Sciatic nerve (tissue), 2 donors: ENCODE measurements around the gene CA10. TPM values are rescaled to one million over a fixed set of nuclear protein-coding genes. Genes with fewer than 3 reads are reported as not detected.

Source experiments
- ATAC-seq: fragments of 200-7000 bp; cut with Tn5 transposase; one replicate; pipeline ENCODE4 v1.9.1; 2020; ENCODE audit warnings: mild to moderate bottlenecking, moderate library complexity
- DNase-seq: peaks from one replicate; pipeline ENCODE4 v3.0.0-alpha.2; 2020; ENCODE audit warnings: low spot score
- intact Hi-C: fragments of 100-400 bp; cut with DNase I; formaldehyde crosslinking; loops from one replicate; pipeline ENCODE4 v1.14.2; 2022
- total RNA-seq: library from RNA; stranded (reverse); fragmentation: NEBNext Ultra II Directional; extraction: Animal tissue kit (Norgen Biotek cat#: 25700); gene quantifications from one replicate; pipeline ENCODE4 v1.2.1, GENCODE V29; 2021
- donor health status: DM: no; HTN: no; CAD: no.
- donor health status: DM: no; HTN: no; CAD: no.

CA10 gene
- total RNA-seq, 1 donor from 2014 or later = not detected

DNA sequence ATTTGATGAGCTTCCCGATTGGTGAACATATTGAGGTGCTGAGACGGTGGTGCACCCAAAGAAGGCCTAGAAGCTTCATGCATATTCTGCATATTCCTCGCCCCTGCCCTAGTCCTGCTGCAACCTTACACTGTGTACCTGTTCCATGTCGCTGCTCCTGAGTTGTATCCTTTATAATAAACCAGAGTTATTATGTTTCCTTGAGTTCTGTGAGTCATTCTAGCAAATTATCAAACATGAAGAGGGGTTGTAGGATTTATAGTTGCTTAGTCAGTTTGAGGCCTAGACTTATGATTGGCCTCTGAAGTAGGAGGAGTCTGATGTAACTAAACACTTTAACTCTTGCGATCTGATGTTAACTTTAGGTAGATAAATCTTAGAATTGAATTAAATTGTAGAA lies 436.8 kb downstream of the CA10 start:
- intact Hi-C loops = no loop called here
- ATAC-seq (no peak), DNase-seq (no peak)

DNA sequence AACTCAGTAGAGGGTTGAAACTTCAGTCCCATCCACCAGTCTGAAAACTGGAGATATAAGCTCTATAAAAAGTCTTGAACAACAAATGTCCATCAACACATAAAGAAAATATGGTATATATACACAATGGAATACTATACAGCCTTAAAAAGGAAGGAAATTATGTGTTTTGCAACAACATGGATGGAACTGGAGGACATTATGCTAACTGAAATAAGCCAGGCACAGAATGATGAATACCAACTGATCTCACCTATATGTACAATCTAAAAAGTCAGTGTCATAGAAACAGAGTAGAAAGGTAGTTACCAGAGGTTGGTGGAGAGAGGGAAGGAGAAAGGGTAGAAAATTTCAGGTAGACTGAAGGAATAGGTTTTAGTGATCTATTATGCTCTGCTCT lies 438.1 kb downstream of the CA10 start:
- ATAC-seq = no peak
- intact Hi-C loops = no loop called here
- DNase-seq = no peak

DNA sequence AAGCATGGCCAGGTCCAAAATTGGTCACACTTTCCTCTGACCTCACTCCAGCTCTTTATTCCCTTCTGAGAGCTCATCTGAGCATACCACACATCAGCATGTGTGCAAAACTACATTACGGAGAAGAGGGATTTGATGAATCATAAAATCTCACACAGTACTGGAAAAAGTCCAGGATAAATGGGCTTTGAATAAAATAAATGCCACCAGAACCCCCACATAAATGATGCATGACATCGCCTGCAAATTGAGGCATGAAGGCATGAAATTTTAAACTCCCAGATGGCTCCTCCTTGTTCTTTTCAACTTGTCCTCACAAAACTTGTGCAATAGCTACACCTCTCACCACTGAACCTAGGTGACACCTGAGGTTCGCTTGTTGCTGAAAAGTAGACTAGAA lies 439.5 kb downstream of the CA10 start:
- ATAC-seq (no peak), DNase-seq (no peak)
- intact Hi-C loops = no loop called here

DNA sequence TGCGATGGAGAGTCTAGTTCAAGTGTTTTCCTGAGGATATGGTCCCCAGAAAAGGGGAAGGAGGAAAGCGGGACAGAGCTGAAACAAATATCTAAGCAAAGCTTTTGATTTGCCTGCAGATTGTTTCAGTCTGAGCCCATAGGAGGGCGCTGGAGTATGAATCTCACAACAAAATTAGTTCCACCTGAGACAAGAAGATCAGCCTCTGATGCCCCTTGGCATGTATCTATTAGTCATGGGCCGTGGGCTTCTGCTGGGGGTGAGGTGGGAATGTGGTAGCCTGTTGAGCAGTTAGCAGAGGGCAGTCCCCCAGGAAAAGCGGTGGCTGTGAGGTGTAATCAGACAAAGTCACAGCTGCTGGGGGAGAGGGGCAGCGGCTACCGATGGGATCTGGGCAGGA lies 446.9 kb downstream of the CA10 start:
- intact Hi-C loops = no loop called here
- DNase-seq (no peak), ATAC-seq (no peak)

DNA sequence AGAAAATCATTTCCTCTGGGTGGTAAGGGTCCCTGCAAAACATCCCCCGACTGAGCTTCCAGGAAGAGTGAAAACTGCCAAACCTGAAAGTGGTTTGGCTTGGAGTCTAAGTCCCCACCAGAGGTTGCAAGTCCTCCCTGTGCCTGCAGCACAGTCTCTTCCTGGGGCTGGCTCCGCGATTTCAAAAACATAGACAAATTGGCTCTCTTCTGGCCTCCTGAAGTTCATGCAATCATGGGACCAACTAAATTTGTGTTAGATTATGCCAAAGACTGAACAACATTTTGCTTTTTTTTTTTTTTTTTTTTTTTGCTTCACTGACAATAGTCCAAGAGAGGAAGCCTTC lies 447.9 kb downstream of the CA10 start:
- intact Hi-C loops = no loop called here
- ATAC-seq (peak; percentile 90), DNase-seq (no peak)

DNA sequence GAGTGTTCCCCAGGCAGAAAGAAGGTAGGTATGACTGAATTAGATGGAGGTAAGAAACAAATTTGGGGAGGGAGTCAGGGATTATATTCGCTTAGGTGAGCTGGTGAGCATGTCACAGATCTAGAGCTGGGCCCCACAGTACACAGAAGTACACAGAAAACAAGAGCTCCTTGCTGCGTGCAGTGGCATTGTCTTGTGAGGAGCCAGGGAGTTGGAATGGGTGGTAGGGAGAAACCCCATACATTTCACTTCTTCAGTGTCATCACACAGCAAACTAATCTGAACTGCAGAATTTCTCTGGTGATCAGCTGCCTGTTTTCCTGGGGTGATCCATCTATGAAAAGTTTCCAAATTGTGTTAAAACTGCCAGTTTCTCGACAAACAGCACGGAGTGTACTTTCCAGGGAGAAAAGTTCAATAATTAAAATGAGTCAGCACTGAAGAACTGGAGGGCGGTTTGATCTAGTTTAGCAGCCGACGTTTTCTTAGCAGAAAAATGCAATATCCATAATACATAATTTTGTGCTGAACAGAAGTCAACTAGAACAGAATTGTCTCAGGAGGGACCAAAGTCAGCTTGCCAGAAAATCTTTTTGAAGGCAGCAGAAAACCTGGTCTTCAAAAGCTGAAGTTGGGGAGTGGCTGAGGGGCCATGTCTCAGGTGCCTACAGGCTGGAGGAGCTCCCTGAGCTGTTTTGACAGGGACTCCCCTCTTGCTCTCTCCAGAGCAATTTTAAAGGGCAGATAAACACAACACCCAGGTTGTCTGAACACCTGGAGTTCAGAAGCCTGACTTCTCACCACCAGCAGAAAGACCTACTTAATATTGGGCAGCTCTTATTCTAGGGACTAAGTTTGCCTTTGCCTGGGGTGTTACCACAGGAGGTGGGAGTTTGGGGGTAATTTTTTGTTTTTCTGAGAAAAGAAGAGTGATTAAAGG lies 448.6 kb downstream of the CA10 start:
- ATAC-seq = peak; percentile 95
- intact Hi-C loops = no loop called here
- DNase-seq = no peak

DNA sequence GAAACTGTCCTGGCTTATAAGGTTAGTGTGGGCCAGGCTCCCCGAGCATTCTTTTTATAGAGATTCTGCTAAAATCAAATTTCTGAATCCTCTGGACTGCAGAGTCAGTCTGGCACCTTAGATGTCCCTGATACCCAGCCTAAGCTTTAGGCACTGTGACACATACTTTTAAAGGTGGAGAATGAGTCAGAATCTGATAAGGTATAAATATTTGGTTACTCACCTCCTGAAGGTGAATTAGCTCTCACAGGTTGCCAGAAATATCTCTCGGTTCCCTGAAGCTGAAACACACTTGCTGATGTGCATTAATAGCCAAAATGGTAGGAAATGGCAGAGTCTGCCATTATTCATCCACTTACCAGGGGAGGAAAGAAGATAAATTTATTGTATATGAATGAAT lies 451.3 kb downstream of the CA10 start:
- DNase-seq (no peak), ATAC-seq (no peak)
- intact Hi-C loops = no loop called here

DNA sequence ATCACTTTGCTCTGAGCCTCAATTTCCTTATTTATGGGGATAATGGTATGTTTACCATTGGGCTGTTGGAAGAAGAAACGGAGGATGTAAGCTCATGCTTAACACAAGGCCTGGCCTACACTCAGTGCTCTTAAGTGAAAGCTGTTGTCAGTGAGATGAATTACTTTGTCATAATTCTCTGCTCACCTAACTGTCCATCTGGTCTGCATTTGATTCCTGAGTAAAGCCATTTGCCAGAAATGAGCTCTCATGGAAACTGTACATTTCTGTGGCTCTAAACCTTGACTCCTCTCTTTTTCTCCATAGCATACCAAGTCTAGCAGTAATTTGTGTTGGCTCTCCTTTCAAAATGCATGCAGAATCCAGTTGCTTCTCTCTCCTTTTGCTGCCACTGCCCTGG lies 452.4 kb downstream of the CA10 start:
- intact Hi-C loops = no loop called here
- no peak for ATAC-seq

DNA sequence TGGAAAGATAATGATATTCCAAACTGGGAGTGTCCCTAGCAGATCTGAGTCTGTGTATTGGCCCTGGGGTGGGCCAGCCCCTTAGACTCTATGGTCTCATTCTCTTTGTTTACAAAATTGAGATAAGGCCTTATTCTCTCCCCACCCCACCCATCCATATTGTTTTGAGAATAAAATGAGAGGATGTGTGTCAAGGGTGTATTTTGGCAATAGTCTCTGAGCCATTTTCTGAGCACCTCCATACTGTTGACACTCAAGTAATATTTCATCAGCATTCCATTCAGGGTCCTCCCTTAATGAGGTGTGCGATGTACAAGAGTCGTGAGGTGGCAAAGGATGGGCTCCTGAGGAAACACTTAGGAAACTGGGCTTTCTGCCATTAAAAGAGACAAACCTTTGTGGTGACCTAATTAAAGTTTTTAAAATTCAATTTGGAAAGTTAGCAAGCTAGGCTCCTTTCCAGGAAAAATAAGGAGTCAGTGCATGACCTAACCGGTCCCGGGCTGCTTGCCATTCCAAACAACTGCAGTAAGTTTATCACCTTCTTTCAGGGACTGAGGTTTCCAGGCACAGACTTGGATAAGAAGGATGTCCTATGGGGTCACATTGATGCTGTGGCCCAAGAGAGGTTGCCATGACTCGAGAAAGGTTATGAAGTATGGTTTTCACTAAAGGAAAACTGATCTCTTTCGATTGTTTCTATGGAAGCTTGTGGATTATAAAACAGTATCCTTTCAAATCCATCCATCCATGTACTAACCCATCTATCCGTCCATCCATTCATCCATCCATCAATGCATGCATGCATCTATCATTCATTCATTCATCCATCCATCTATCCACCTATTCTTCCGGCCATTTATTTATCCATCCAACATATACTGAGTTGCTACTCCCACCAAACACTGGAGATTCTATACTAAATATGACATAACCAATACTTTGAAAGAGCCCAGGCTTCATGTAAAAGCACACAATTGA lies 454.9 kb downstream of the CA10 start:
- ATAC-seq = peak; percentile 87
- DNase-seq = peak; percentile 79
- intact Hi-C loops = no loop called here

More for the DNA sequence above, 452.4 kb downstream of the CA10 start:
- no peak for DNase-seq

DNA sequence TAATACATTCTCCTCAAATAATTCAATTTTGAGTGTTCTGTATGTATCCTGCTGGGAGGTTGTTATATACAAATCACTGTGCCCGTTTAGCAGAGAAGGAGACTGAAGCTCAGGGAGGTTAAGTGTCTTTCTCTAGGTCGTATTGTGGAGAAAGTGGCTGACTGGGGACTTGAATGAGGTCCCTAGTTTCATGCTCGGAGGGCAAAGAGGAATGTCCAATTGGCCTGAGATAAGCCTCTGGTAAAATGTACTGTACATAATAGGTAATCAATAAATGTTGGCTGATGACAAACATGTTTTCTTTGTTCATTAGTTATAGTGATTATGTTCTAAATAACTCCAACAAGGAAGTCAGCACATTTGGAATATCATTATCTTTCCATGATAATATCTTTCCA lies 455.6 kb downstream of the CA10 start:
- intact Hi-C loops = no loop called here
- DNase-seq (no peak), ATAC-seq (no peak)

DNA sequence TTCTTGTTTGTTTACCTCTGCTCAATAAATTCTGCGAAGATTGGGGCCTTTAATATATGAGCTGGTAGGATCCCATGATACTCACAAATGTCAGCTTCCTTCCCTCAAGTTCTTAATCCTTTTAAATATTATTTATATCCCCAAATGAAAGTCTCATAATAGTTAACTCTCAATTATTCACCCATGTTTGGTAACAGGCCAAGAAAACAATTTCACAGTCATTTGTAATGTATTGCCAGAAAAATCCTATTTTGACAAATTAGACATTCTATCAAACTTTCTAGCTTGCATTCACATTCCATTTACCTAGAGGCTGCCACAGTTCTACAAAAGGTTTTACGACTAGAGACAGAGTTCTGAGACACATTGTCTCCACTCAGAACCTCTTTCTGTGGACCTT lies 457.0 kb downstream of the CA10 start:
- ATAC-seq (no peak), DNase-seq (no peak)
- intact Hi-C loops = no loop called here

DNA sequence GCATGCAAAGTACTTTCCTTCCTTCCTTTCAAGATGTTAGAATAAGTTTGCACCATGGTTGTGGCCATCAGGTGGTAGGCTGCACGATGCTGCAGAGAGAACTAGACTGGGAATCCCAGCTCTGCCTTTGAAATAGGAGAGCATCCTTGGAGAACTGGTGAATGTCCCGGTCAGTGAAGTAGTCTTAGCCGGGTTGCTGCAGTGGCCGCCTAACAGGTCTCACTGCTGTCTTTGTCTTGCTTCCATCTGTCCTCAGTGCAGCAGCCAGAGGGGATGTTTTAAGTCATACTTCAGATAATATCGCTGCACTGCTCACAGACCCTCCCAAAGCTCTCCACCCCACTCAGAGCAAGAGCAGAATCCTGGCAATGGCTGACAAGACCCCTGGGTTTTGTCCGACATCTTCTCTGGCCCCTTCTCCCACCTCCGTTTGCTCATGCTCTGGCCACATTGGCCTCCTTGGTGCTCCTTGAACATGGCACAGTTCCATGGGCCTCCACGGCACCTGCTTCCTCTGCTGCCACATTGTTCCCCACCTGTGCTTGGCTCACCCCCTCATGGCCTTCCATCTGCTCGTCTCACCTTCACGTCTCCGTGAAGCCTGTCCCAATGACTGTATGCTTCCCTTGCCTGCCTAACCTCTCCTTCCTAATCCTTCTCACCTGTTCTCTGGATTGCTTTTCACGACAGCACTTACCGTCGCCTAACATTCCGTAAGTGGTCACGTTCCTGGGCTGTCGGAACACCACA lies 458.3 kb downstream of the CA10 start:
- intact Hi-C loops = no loop called here
- ATAC-seq (no peak), DNase-seq (no peak)

DNA sequence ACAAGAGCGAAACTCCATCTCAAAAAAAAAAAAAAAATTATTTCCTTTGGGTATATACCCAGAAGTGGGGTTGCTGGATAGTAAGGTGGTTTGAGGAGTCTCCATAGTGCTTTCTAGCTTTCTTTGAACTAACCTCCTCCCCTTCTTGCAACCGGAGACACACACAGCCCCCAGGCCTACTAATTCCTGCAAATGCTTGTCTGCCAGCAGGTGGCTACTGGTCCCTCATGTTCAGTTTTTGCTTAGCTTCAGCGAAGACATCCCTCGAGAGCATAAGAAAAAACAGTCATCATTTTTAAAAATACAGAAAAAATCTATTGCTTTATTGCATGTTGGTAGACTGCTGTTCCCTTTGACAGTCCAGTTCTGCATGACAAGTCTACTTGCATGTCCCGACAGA lies 459.2 kb downstream of the CA10 start:
- DNase-seq (no peak), ATAC-seq (no peak)
- intact Hi-C loops = no loop called here

DNA sequence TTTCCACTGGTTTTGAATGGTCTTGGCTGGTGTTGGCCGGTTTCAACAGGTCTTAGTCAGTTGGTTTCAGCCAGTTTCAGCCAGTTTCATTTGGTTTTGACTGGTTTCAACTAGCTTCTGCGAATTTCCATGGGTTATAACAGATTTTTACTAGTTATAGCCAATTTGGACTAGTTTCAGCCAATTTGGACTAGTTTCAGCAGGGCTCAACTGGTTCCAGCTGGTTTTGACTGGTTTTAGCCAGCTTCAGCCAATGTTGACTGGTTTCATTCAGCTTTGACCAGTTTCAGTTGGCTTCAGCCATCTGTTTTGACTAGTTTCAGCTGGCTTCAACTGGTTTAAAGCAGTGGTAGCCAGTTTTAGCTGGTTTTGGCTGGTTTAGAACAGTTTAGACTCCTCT lies 465.6 kb downstream of the CA10 start:
- DNase-seq (no peak), ATAC-seq (no peak)
- intact Hi-C loops = no loop called here

DNA sequence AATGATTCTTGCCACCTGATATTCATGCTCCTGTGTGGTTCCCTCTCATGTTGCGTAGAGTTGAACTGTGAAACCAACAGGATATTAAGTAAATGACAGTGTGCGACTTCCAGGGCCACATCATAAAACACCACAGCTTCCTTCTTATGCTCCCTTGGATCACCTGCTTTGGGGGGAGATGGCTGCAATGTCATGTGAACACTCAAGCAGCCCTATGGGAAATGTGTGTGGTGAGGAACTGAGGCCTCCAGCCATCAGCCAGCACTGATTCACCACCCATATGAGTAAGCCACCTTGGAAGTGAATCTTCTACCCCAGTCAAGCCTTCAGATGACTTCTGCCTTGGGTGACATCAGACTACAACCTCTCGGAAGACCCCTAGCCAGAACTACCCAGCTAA lies 470.6 kb downstream of the CA10 start:
- no peak for DNase-seq
- ATAC-seq = no peak
- intact Hi-C loops = no loop called here

DNA sequence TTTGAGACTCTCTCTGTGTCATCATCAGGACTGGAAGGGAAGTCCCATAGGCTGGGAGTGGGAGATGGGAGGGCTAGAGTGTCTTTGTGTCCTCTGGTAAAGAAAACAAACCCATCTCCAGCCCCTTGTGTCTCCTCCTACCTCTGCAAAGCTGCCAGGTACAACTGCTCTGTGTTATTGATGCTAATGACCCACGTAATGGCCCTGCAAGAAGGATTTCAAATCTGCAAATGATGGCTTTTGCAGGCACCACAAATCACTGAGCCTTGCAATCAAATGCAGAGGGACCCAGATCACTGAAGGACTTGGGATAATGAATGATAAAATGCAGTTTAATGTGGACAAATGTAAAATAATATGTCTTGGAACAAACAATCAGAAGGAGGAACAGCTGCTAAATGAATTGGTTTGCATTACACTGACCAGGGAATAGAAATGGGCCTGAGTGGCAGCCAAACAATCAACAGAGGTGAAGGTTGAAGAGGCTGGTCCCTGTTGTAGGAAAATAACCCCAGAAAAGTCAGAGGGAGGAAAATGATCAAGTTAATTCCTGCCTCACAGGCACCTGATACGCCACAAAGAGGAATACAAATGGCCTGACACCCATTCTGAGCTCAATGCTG lies 473.1 kb downstream of the CA10 start:
- intact Hi-C loops = no loop called here

DNA sequence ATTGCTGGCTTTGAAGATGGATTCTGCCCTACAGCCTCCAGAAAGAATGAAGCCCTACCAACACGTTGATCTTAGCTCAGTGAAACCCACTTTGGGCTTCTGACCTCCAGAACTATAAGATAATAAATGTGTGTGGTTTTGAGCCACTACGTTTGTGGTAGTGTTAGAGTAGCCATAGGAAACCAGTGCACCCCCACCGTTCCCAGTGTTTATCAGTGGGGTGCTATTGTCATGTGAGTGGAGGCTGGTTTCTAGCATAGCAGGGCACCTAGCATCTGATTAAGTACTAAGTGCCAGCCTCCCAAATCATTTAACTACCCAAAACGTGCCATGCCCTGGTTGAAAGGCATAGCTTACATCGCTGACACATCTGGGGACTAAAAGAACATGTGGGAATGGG lies 474.3 kb downstream of the CA10 start:
- ATAC-seq (no peak), DNase-seq (no peak)
- intact Hi-C loops = no loop called here

More for the DNA sequence above, 473.1 kb downstream of the CA10 start:
- DNase-seq (no peak), ATAC-seq (no peak)

DNA sequence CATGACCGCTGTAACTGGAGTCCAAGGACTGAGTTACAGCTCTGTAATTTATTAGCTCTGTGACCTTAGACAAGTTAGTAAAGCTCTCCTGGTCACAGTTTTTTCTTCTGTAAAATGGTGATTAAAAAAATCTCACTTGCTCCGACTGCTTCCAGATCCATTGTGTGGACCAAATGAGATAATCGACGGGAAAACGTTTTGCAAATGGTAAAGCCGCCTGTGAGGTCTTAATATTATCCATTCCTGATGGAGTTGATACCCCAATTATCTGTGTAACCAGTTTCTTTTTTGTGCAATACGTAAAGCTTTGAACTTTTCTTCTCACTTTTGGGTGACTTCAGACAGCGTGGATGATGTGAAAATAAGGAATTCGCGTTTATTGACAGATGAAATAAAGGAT lies 475.2 kb downstream of the CA10 start:
- intact Hi-C loops = no loop called here
- DNase-seq = no peak
- no peak for ATAC-seq

DNA sequence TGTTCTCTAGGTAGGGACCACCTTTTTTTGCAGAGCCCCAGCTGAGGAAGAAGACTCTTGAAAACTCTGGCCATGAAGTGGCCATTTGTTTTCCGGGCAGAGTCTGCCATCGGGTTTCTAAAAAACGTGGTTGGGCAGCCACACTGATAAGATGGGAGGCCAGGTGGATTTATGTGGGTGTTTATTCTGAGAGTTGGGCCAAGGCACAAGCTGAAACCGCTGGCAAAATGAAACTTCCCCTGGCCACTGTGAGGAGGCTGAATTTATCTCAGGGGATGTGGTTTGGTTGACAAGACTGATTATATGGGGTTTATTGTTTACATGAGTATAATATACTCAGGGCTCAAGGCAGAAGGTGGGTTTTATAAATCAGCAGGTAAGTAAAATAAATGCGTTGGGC lies 476.4 kb downstream of the CA10 start:
- intact Hi-C loops = no loop called here
- DNase-seq (no peak), ATAC-seq (no peak)
